HEK293 (cell line): ENCODE data around the gene DENND1A.

Experiments
- MEIS1 ChIP-seq: sonication (generic); formaldehyde crosslinking; IDR thresholded peaks from 2 replicates; pipeline ENCODE4 v1.8.1; 2022; ENCODE audit warnings: missing genetic modification reagents, mild to moderate bottlenecking, borderline replicate concordance
- YY1 ChIP-seq: fragments of 450-650 bp; formaldehyde crosslinking; IDR thresholded peaks from 2 replicates; pipeline ENCODE4 v1.5.1; 2018; ENCODE audit warnings: missing biosample characterization, missing genetic modification characterization
- ZNF776 ChIP-seq: fragments of 450-650 bp; formaldehyde crosslinking; IDR thresholded peaks from 2 replicates; pipeline ENCODE4 v1.5.0; 2017; ENCODE audit warnings: missing biosample characterization, missing genetic modification characterization, borderline replicate concordance
- TF ChIP-seq, protein P1 (sequence below): fragments of 450-650 bp; formaldehyde crosslinking; IDR thresholded peaks from 2 replicates; pipeline ENCODE4 v1.5.1; 2016; ENCODE audit warnings: missing biosample characterization, missing genetic modification characterization
- TF ChIP-seq, protein P2 (sequence below): fragments of 450-650 bp; formaldehyde crosslinking; IDR thresholded peaks from 2 replicates; pipeline ENCODE4 v1.5.1; 2016; ENCODE audit warnings: missing biosample characterization, missing genetic modification characterization
- TF ChIP-seq, protein P3 (sequence below): fragments of 450-650 bp; IDR thresholded peaks from 2 replicates; pipeline ENCODE4 v1.5.1; 2018; ENCODE audit warnings: missing biosample characterization, missing genetic modification characterization
- TF ChIP-seq, protein P4 (sequence below): fragments of 450-650 bp; formaldehyde crosslinking; IDR thresholded peaks from 2 replicates; pipeline ENCODE4 v1.5.1; 2016; ENCODE audit warnings: missing biosample characterization, missing genetic modification characterization, low read depth
- TF ChIP-seq, protein P5 (sequence below): fragments of 450-650 bp; formaldehyde crosslinking; conservative IDR thresholded peaks from 2 replicates; pipeline ENCODE4 v1.5.1; 2016; ENCODE audit warnings: low read depth, missing biosample characterization, missing genetic modification characterization

DNA sequence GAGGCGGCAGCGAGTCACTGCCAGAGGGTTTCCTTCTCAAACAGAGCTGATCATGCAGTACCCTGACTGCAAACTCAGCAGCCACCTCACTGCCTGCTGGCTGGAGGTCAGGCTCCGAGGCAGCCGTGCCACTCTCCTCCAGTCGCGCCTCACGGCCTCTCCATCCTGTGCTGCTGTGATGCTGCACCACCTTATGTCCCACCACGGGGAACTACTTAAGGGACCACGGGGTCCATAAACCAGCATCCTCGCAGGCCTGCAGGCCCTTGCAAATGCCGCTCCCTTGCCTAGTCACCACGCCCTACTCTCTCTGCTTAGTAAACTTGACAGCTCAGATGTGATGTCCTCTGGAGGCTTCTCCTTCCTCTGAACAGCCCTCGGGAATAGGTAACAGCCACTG, 474.7 kb downstream of the DENND1A start:
- TF ChIP-seq, protein P1, sequence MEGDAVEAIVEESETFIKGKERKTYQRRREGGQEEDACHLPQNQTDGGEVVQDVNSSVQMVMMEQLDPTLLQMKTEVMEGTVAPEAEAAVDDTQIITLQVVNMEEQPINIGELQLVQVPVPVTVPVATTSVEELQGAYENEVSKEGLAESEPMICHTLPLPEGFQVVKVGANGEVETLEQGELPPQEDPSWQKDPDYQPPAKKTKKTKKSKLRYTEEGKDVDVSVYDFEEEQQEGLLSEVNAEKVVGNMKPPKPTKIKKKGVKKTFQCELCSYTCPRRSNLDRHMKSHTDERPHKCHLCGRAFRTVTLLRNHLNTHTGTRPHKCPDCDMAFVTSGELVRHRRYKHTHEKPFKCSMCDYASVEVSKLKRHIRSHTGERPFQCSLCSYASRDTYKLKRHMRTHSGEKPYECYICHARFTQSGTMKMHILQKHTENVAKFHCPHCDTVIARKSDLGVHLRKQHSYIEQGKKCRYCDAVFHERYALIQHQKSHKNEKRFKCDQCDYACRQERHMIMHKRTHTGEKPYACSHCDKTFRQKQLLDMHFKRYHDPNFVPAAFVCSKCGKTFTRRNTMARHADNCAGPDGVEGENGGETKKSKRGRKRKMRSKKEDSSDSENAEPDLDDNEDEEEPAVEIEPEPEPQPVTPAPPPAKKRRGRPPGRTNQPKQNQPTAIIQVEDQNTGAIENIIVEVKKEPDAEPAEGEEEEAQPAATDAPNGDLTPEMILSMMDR: no peak
- TF ChIP-seq YY1 (tag by site-specific recombination): no peak
- TF ChIP-seq MEIS1 (CRISPR knock-in tag): no peak
- TF ChIP-seq ZNF776 (tag by site-specific recombination): no peak
- TF ChIP-seq, protein P2, sequence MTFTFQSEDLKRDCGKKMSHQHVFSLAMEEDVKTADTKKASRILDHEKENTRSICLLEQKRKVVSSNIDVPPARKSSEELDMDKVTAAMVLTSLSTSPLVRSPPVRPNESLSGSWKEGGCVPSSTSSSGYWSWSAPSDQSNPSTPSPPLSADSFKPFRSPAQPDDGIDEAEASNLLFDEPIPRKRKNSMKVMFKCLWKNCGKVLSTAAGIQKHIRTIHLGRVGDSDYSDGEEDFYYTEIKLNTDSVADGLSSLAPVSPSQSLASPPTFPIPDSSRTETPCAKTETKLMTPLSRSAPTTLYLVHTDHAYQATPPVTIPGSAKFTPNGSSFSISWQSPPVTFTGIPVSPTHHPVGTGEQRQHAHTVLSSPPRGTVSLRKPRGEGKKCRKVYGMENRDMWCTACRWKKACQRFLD (tag by site-specific recombination): no peak
- TF ChIP-seq, protein P3, sequence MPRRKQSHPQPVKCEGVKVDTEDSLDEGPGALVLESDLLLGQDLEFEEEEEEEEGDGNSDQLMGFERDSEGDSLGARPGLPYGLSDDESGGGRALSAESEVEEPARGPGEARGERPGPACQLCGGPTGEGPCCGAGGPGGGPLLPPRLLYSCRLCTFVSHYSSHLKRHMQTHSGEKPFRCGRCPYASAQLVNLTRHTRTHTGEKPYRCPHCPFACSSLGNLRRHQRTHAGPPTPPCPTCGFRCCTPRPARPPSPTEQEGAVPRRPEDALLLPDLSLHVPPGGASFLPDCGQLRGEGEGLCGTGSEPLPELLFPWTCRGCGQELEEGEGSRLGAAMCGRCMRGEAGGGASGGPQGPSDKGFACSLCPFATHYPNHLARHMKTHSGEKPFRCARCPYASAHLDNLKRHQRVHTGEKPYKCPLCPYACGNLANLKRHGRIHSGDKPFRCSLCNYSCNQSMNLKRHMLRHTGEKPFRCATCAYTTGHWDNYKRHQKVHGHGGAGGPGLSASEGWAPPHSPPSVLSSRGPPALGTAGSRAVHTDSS: no peak
- TF ChIP-seq, protein P4, sequence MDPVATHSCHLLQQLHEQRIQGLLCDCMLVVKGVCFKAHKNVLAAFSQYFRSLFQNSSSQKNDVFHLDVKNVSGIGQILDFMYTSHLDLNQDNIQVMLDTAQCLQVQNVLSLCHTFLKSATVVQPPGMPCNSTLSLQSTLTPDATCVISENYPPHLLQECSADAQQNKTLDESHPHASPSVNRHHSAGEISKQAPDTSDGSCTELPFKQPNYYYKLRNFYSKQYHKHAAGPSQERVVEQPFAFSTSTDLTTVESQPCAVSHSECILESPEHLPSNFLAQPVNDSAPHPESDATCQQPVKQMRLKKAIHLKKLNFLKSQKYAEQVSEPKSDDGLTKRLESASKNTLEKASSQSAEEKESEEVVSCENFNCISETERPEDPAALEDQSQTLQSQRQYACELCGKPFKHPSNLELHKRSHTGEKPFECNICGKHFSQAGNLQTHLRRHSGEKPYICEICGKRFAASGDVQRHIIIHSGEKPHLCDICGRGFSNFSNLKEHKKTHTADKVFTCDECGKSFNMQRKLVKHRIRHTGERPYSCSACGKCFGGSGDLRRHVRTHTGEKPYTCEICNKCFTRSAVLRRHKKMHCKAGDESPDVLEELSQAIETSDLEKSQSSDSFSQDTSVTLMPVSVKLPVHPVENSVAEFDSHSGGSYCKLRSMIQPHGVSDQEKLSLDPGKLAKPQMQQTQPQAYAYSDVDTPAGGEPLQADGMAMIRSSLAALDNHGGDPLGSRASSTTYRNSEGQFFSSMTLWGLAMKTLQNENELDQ (tag by site-specific recombination): no peak
- TF ChIP-seq, protein P5, sequence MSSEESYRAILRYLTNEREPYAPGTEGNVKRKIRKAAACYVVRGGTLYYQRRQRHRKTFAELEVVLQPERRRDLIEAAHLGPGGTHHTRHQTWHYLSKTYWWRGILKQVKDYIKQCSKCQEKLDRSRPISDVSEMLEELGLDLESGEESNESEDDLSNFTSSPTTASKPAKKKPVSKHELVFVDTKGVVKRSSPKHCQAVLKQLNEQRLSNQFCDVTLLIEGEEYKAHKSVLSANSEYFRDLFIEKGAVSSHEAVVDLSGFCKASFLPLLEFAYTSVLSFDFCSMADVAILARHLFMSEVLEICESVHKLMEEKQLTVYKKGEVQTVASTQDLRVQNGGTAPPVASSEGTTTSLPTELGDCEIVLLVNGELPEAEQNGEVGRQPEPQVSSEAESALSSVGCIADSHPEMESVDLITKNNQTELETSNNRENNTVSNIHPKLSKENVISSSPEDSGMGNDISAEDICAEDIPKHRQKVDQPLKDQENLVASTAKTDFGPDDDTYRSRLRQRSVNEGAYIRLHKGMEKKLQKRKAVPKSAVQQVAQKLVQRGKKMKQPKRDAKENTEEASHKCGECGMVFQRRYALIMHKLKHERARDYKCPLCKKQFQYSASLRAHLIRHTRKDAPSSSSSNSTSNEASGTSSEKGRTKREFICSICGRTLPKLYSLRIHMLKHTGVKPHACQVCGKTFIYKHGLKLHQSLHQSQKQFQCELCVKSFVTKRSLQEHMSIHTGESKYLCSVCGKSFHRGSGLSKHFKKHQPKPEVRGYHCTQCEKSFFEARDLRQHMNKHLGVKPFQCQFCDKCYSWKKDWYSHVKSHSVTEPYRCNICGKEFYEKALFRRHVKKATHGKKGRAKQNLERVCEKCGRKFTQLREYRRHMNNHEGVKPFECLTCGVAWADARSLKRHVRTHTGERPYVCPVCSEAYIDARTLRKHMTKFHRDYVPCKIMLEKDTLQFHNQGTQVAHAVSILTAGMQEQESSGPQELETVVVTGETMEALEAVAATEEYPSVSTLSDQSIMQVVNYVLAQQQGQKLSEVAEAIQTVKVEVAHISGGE (tag by site-specific recombination): no peak
